ENCODE results near the gene BAG5.

Gene BAG5

DNA sequence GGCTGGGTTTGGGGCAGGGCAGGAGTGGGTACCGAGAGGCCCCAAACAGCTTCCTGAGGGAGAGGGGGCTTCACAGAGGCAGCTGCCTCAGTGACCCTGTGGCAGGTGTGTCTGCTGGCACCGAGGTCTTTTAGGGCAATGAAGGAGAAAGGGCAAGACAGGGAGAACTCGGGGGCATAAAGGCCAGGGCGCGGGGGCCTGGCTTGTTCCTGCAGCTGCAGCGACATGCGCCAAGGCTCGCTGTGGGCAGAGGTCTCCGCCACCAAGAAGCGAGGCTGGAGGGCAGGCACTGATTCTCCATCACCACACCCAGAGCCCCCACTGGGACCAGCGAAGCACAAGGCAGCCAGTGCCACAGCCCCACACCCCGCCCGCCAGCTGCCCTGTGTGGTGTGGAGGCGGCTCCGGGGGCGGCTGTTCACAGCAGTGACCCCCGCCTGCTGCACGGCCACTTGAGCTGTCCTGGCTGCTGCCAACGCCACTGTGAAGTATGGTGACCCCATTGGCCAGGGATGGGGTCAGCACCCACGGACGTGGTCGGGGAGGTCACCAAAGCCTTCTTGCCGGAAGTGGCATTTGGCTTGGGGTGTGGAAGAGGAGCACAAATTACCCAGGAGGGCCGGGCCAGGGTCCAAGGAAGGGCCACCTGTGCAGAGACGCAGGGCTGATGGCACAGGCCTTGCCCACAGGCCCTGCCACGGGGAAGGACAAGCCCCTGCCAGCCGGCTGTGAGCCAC lies 16.4 kb downstream of the BAG5 start:
- H3K9me3 ChIP-seq (ENCODE audit: insufficient read depth, low read length), result no peaks in the 10 kb centered on the region
- H3K27me3 ChIP-seq (ENCODE audit: low read depth, low read length), result 0 out of 2 replicates have a peak, but pooled peaks cover 3% of the 10 kb centered on the region
- H2AFZ ChIP-seq (ENCODE audit: low read depth, low read length), result no peak overlapping the region
- H3K4me2 ChIP-seq (ENCODE audit: low read length), result peak overlapping the region; percentile 30
- no peaks in the 10 kb centered on the region for H4K20me1 ChIP-seq (ENCODE audit: insufficient read depth, low read length)
- no peak overlapping the region for H3K9ac ChIP-seq (ENCODE audit: low read length)
- H3K4me1 ChIP-seq (ENCODE audit: low read length), result peaks cover 6% of the 10 kb centered on the region; the same call in 1 of the 2 replicates
- H3K36me3 ChIP-seq (replicated peaks; ENCODE audit: low read depth, low read length), result no peaks in the 10 kb centered on the region
- no peak overlapping the region for H3K4me3 ChIP-seq (ENCODE audit: low read length)
- no peak for TF ChIP-seq EZH2phosphoT487 (IDR thresholded peaks at IDR 0.05; ENCODE audit: low read depth)
- TF ChIP-seq, protein P1, sequence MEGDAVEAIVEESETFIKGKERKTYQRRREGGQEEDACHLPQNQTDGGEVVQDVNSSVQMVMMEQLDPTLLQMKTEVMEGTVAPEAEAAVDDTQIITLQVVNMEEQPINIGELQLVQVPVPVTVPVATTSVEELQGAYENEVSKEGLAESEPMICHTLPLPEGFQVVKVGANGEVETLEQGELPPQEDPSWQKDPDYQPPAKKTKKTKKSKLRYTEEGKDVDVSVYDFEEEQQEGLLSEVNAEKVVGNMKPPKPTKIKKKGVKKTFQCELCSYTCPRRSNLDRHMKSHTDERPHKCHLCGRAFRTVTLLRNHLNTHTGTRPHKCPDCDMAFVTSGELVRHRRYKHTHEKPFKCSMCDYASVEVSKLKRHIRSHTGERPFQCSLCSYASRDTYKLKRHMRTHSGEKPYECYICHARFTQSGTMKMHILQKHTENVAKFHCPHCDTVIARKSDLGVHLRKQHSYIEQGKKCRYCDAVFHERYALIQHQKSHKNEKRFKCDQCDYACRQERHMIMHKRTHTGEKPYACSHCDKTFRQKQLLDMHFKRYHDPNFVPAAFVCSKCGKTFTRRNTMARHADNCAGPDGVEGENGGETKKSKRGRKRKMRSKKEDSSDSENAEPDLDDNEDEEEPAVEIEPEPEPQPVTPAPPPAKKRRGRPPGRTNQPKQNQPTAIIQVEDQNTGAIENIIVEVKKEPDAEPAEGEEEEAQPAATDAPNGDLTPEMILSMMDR (IDR thresholded peaks at IDR 0.05; ENCODE audit: low read depth, low read length), result no peak
- H3K79me2 ChIP-seq (ENCODE audit: low read length), result no peaks in the 10 kb centered on the region
- H3K27ac ChIP-seq (ENCODE audit: low read length), result no peak overlapping the region

DNA sequence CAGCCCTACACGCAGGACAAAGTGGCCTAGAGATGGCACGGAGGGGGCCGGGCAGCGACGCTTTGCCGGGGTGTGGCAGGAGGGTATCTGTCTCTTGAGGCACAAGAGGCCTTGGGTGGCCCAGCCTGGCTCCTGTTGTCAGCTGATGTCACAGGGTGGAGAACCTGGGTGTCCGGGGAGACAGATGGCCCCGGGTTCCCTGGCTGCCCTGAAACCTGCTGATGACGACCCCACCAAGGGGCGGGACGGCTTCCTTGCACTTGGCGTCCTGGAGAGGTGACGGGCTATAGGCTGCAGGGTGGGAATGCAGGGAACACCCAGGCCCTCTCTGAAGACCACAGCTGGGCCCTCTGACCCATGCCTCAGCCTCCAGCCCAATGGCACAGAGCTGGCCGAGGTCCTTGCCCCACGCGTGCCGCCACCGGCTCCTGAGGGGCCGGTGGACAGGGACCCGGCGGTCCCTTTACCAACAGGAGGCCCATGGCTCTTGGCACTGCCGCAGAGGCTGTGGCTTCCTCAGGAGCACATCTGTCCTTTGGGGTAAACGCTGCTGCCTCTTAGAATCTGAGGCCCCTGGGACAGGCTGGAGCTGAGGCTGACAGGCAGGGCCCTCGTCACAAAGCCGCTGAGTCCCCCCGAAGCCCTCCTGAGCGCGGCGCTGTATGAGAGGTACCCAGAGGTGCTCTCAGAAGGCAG lies 17.1 kb downstream of the BAG5 start:
- no peak overlapping the region for H3K4me3 ChIP-seq (ENCODE audit: low read length)
- TF ChIP-seq, protein P1 (IDR thresholded peaks at IDR 0.05; ENCODE audit: low read depth, low read length), result no peak
- TF ChIP-seq EZH2phosphoT487 (IDR thresholded peaks at IDR 0.05; ENCODE audit: low read depth), result no peak
- H3K27me3 ChIP-seq (ENCODE audit: low read depth, low read length), result 0 out of 2 replicates have a peak, but pooled peaks cover 3% of the 10 kb centered on the region
- no peak overlapping the region for H3K27ac ChIP-seq (ENCODE audit: low read length)
- no peaks in the 10 kb centered on the region for H3K36me3 ChIP-seq (replicated peaks; ENCODE audit: low read depth, low read length)
- no peak overlapping the region for H2AFZ ChIP-seq (ENCODE audit: low read depth, low read length)
- H3K79me2 ChIP-seq (ENCODE audit: low read length), result no peaks in the 10 kb centered on the region
- no peaks in the 10 kb centered on the region for H4K20me1 ChIP-seq (ENCODE audit: insufficient read depth, low read length)
- H3K4me2 ChIP-seq (ENCODE audit: low read length), result no peak overlapping the region
- H3K9ac ChIP-seq (ENCODE audit: low read length), result no peak overlapping the region
- H3K4me1 ChIP-seq (ENCODE audit: low read length), result peaks cover 6% of the 10 kb centered on the region; the same call in 1 of the 2 replicates
- no peaks in the 10 kb centered on the region for H3K9me3 ChIP-seq (ENCODE audit: insufficient read depth, low read length)

DNA sequence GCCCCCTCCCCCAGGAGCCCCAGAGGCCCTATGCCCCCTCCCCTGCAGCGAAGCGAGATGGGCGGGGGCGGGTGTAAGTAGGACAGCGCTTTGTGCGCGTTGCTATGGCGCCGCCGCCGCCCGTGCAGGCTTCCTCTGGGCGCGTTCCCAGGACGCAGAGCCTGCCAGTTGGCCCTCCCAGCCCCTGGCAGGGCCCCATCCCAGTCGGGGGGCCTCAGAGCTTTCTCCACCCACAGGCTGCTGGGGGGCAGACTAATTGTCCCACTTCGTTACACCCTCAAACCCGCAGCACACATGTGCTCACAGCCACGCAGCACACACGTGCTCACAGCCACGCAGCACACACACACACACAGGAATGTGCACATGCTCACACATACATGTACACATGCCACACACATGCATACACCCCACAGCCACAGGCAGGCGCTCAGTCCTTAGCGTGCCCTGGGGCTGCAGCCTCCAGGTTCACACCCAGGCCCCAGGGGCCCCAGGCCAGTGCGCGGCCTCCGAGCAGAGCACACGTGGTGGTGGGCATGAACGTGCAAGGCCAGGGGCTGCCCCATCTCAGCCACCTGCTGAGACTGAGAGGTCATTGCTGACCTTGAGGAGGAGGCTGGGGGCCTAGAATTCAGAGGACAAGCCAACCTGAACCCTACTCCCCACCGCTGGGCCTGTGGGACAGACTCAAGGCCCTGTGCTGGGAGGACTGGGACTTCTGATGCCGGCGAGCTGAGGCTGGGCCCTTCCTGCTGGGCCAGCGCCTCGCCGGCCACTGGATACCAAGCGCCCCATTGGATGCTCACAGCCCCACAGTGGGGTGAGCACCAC lies 17.9 kb downstream of the BAG5 start:
- Histone ChIP-seq H3K79me2 (ENCODE audit: low read length) (no peaks in the 10 kb centered on the region), H3K9ac (ENCODE audit: low read length) (no peak overlapping the region), H3K36me3 (replicated peaks; ENCODE audit: low read depth, low read length) (no peaks in the 10 kb centered on the region), H3K9me3 (ENCODE audit: insufficient read depth, low read length) (no peaks in the 10 kb centered on the region), H4K20me1 (ENCODE audit: insufficient read depth, low read length) (no peaks in the 10 kb centered on the region), H3K4me2 (ENCODE audit: low read length) (no peak overlapping the region), H2AFZ (ENCODE audit: low read depth, low read length) (no peak overlapping the region), H3K27me3 (ENCODE audit: low read depth, low read length) (0 out of 2 replicates have a peak, but pooled peaks cover 3% of the 10 kb centered on the region), H3K4me1 (ENCODE audit: low read length) (peaks cover 6% of the 10 kb centered on the region; the same call in 1 of the 2 replicates), H3K4me3 (ENCODE audit: low read length) (no peak overlapping the region), H3K27ac (ENCODE audit: low read length) (no peak overlapping the region)
- no peak for TF ChIP-seq EZH2phosphoT487 (IDR thresholded peaks at IDR 0.05; ENCODE audit: low read depth)
- TF ChIP-seq, protein P1 (IDR thresholded peaks at IDR 0.05; ENCODE audit: low read depth, low read length), result no peak

Data from OCI-LY3 (cell line).